ENCODE measurements around the gene RPLP1.

DNA sequence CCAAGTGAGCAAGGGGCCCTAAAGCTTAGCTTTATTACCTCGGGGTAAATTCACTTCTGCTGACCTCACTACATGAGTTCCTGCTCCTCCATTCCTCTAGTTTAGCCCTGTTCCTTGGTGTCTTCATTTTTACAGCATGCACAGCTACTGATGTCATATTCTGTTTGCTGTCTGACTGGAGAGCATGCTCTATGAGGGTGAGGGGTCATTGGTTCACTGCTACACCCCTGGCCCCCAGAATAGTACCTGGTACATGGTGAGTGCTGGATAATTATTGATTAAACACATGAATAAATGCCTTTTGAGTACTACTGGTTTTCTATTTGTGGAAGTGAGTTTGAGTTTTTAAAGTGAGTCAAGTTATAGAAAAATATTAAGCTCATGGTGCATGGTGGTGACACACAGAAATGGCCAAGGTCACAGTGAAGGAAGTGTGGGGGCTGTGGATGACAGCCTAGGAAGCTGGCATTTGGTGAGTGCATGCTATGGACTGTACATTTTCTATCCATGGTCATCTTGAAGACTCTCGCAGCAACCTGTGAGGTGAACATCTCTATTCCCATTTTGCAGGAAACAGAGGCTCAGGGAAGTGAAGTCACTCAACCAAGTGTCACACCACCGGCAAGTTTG is 34.0 kb downstream of the RPLP1 start:
- TF ChIP-seq, protein P1, sequence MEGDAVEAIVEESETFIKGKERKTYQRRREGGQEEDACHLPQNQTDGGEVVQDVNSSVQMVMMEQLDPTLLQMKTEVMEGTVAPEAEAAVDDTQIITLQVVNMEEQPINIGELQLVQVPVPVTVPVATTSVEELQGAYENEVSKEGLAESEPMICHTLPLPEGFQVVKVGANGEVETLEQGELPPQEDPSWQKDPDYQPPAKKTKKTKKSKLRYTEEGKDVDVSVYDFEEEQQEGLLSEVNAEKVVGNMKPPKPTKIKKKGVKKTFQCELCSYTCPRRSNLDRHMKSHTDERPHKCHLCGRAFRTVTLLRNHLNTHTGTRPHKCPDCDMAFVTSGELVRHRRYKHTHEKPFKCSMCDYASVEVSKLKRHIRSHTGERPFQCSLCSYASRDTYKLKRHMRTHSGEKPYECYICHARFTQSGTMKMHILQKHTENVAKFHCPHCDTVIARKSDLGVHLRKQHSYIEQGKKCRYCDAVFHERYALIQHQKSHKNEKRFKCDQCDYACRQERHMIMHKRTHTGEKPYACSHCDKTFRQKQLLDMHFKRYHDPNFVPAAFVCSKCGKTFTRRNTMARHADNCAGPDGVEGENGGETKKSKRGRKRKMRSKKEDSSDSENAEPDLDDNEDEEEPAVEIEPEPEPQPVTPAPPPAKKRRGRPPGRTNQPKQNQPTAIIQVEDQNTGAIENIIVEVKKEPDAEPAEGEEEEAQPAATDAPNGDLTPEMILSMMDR (IDR thresholded peaks at IDR 0.05; ENCODE audit: low read length), result no peak
- no peak for TF ChIP-seq EZH2 (optimal IDR thresholded peaks at IDR 0.05; ENCODE audit: low read depth, low read length)
- no peak for TF ChIP-seq EZH2phosphoT487 (IDR thresholded peaks at IDR 0.05; ENCODE audit: low read length)
